MM.1S (cell line): ENCODE results near the gene CDK9.

Experiments used
- DNase-seq: peaks from one replicate; pipeline ENCODE4 v3.0.0-alpha.2; 2015
- H2AFZ ChIP-seq: fragments of 300-600 bp; sonication (generic); 2 replicates; pipeline ENCODE4 v1.6.0; 2016; ENCODE audit warnings: antibody characterized with exemption, low read length
- H3F3A ChIP-seq: fragments of 300-600 bp; sonication (generic); 2 replicates; pipeline ENCODE4 v1.6.1; 2016; ENCODE audit warnings: mild to moderate bottlenecking, antibody characterized with exemption, low read length, moderate library complexity, mixed read lengths; ENCODE audit not compliant: insufficient read depth
- H3K27ac ChIP-seq: fragments of 300-600 bp; sonication (generic); 2 replicates; pipeline ENCODE4 v1.5.1; 2016; ENCODE audit warnings: mild to moderate bottlenecking, low read length
- H3K27me3 ChIP-seq: fragments of 300-600 bp; sonication (generic); replicated peaks from 2 replicates; pipeline ENCODE4 v1.6.0; 2016; ENCODE audit warnings: low read length; ENCODE audit not compliant: insufficient read depth
- H3K36me3 ChIP-seq: fragments of 300-600 bp; sonication (generic); replicated peaks from 2 replicates; pipeline ENCODE4 v1.6.1; 2016; ENCODE audit warnings: mild to moderate bottlenecking, low read length, mixed read lengths; ENCODE audit not compliant: insufficient read depth
- H3K4me1 ChIP-seq: fragments of 300-600 bp; sonication (generic); 2 replicates; pipeline ENCODE4 v1.6.1; 2016; ENCODE audit warnings: low read length, mixed read lengths
- H3K4me2 ChIP-seq: fragments of 300-600 bp; sonication (generic); 2 replicates; pipeline ENCODE4 v1.6.0; 2016; ENCODE audit warnings: low read depth, low read length
- H3K4me3 ChIP-seq: fragments of 300-600 bp; sonication (generic); 2 replicates; pipeline ENCODE4 v1.5.1; 2016; ENCODE audit warnings: low read length, mixed read lengths
- H3K79me2 ChIP-seq: fragments of 300-600 bp; sonication (generic); 2 replicates; pipeline ENCODE4 v1.6.1; 2016; ENCODE audit warnings: mixed run types, low read length, mixed read lengths
- H3K9ac ChIP-seq: fragments of 300-600 bp; sonication (generic); 2 replicates; pipeline ENCODE4 v1.6.1; 2016; ENCODE audit warnings: low read length, mixed read lengths
- H3K9me2 ChIP-seq: fragments of 300-600 bp; sonication (generic); replicated peaks from 2 replicates; pipeline ENCODE4 v1.6.1; 2016; ENCODE audit warnings: mild to moderate bottlenecking, low read length, mixed read lengths; ENCODE audit not compliant: insufficient read depth
- H3K9me3 ChIP-seq: fragments of 300-600 bp; sonication (generic); replicated peaks from 2 replicates; pipeline ENCODE4 v1.6.1; 2016; ENCODE audit warnings: mild to moderate bottlenecking, low read length, mixed read lengths; ENCODE audit not compliant: insufficient read depth
- H4K20me1 ChIP-seq: fragments of 300-600 bp; sonication (generic); 2 replicates; pipeline ENCODE4 v1.6.1; 2016; ENCODE audit warnings: mild to moderate bottlenecking, low read length, moderate library complexity, mixed read lengths; ENCODE audit not compliant: insufficient read depth
- CTCF ChIP-seq: fragments of 300-600 bp; sonication (generic); IDR thresholded peaks from 2 replicates; pipeline ENCODE4 v1.5.1; 2016; ENCODE audit warnings: antibody characterized with exemption, low read length, mixed read lengths
- EZH2 ChIP-seq: fragments of 300-600 bp; sonication (generic); optimal IDR thresholded peaks from 2 replicates; pipeline ENCODE3; 2017; ENCODE audit warnings: low read depth, mild to moderate bottlenecking, antibody characterized with exemption, low read length, mixed read lengths
- EZH2phosphoT487 ChIP-seq: fragments of 300-600 bp; sonication (generic); IDR thresholded peaks from 2 replicates; pipeline ENCODE4 v1.6.1; 2018; ENCODE audit warnings: antibody characterized with exemption, low read length

The CDK9 gene

GRCh38 chr9:127785933-127786772, at the start of gene CDK9:
Gene CDK9, plus strand, starts transcription at chr9:127786034. Its CDS starts 115 bp downstream, at chr9:127786149.
- peak; percentile 92 for DNase-seq
- H3K9ac ChIP-seq = peak within 1 kb of the TSS; percentile 100
- peak within 1 kb of the TSS; percentile 47; the same call in 1 of the 2 replicates for H2AFZ ChIP-seq
- TF ChIP-seq EZH2 (no peak), EZH2phosphoT487 (no peak), CTCF (no peak)
- H3K9me2 ChIP-seq = no peaks in the 10 kb centered on the region
- H3F3A ChIP-seq = peaks cover 33% of the 10 kb centered on the region
- H3K36me3 ChIP-seq = peaks cover 36% of the 10 kb centered on the region
- peaks cover 53% of the 10 kb centered on the region for H3K79me2 ChIP-seq
- H3K9me3 ChIP-seq = no peaks in the 10 kb centered on the region
- H3K4me2 ChIP-seq = peak within 1 kb of the TSS; percentile 90
- H4K20me1 ChIP-seq = peaks cover 32% of the 10 kb centered on the region
- no peaks in the 10 kb centered on the region for H3K27me3 ChIP-seq
- H3K4me3 ChIP-seq = peak within 1 kb of the TSS; percentile 99
- H3K4me1 ChIP-seq = peaks cover 31% of the 10 kb centered on the region
- peak within 1 kb of the TSS; percentile 97 for H3K27ac ChIP-seq

GRCh38 chr9:127738666-127739065, 47.2 kb upstream of the CDK9 start:
- no peaks in the 10 kb centered on the region for H3K27me3 ChIP-seq
- no peak overlapping the region for H3K4me3 ChIP-seq
- H3K9me3 ChIP-seq = no peaks in the 10 kb centered on the region
- peaks cover 23% of the 10 kb centered on the region for H3F3A ChIP-seq
- no peaks in the 10 kb centered on the region for H3K9me2 ChIP-seq
- H3K79me2 ChIP-seq = peaks cover 7% of the 10 kb centered on the region; the same call in 1 of the 2 replicates
- H2AFZ ChIP-seq = no peak overlapping the region
- H3K27ac ChIP-seq = no peak overlapping the region
- DNase-seq = no peak
- no peaks in the 10 kb centered on the region for H4K20me1 ChIP-seq
- H3K36me3 ChIP-seq = no peaks in the 10 kb centered on the region
- TF ChIP-seq EZH2 (no peak), EZH2phosphoT487 (no peak), CTCF (no peak)
- H3K4me1 ChIP-seq = peaks cover 23% of the 10 kb centered on the region
- no peak overlapping the region for H3K4me2 ChIP-seq
- H3K9ac ChIP-seq = no peak overlapping the region

GRCh38 chr9:127739614-127740330, 46.1 kb upstream of the CDK9 start:
- Histone ChIP-seq H3K79me2 (no peaks in the 10 kb centered on the region), H3F3A (peaks cover 23% of the 10 kb centered on the region), H3K27ac (no peak overlapping the region), H2AFZ (no peak overlapping the region), H3K9ac (no peak overlapping the region), H3K27me3 (no peaks in the 10 kb centered on the region), H3K4me1 (peaks cover 16% of the 10 kb centered on the region), H3K9me3 (no peaks in the 10 kb centered on the region), H3K4me3 (no peak overlapping the region), H3K9me2 (no peaks in the 10 kb centered on the region), H4K20me1 (no peaks in the 10 kb centered on the region), H3K4me2 (no peak overlapping the region), H3K36me3 (no peaks in the 10 kb centered on the region)
- TF ChIP-seq EZH2phosphoT487 = no peak
- TF ChIP-seq CTCF = no peak
- TF ChIP-seq EZH2 = no peak
- DNase-seq = no peak
